ENCODE results near the gene CYSRT1.

DNA sequence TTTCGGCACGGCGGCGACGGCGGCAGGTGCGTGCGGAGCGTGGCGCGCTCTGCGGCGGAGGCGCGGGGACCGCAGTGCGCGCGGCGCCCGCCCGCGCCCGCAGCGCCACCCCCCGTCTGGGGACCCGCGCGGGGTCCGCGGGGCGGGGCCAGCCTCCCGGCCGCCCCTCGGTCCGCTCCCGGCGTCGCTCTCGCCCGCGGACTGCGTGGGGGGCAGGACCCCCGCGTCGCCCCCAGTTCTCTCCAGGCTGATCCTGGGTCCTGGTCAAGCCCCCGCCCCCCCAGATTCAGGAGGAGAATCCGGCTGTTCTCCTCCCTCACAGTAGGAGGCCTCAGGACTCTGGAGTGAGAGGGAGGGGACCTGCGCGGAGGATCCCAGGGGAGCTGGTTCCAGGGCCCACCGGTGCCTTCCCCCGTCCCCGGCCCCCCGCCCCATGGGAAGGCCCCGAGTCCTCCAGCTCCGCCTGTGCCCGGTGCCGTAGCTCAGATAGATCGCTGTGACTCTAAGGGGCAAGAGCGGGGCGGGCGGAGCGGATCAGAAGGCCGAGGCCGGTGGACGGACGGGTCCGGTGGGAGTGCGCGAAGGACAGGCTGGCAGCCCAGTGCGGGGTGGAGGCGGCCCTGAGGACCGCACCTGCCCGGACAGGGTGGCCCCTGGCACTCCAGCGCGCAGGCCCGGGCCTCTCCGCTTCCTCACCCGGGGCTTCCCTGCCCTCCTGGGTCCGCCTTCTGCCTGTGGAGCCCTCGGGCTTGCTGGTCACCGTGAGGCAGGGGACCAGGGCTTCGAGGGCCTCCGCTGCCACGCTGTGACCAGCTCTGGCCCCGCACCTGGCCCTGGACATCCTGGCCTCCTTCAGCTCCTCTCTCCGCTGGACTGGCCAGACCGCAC, 2.5 kb upstream of the CYSRT1 start, which contains the start of gene RNF208:
- TF ChIP-seq, protein P1, sequence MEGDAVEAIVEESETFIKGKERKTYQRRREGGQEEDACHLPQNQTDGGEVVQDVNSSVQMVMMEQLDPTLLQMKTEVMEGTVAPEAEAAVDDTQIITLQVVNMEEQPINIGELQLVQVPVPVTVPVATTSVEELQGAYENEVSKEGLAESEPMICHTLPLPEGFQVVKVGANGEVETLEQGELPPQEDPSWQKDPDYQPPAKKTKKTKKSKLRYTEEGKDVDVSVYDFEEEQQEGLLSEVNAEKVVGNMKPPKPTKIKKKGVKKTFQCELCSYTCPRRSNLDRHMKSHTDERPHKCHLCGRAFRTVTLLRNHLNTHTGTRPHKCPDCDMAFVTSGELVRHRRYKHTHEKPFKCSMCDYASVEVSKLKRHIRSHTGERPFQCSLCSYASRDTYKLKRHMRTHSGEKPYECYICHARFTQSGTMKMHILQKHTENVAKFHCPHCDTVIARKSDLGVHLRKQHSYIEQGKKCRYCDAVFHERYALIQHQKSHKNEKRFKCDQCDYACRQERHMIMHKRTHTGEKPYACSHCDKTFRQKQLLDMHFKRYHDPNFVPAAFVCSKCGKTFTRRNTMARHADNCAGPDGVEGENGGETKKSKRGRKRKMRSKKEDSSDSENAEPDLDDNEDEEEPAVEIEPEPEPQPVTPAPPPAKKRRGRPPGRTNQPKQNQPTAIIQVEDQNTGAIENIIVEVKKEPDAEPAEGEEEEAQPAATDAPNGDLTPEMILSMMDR (IDR thresholded peaks at IDR 0.05): no peak
- TF ChIP-seq POLR2A (IDR thresholded peaks at IDR 0.05): peak in 1 of 2 donors; percentile 2
